Muscle of leg (tissue), 16 donors: ENCODE data around the gene PFKM. TPM values are rescaled to one million over a fixed set of nuclear protein-coding genes. Genes with fewer than 3 reads are reported as not detected.

Experiments used
- DNase-seq: peaks from one replicate; pipeline ENCODE4 v3.0.0; 2013
- H3K27ac ChIP-seq: one replicate; pipeline ENCODE4 v1.5.1; 2013; ENCODE audit warnings: mild to moderate bottlenecking, low read length, control low read depth
- H3K27me3 ChIP-seq: one replicate; pipeline ENCODE4 v1.6.1; 2013; ENCODE audit warnings: low read length; ENCODE audit not compliant: control insufficient read depth, insufficient read depth
- H3K36me3 ChIP-seq: one replicate; pipeline ENCODE4 v1.6.1; 2013; ENCODE audit warnings: low read length; ENCODE audit not compliant: control insufficient read depth, insufficient read depth
- H3K4me1 ChIP-seq: one replicate; pipeline ENCODE4 v1.6.1; 2013; ENCODE audit warnings: low read length; ENCODE audit not compliant: control insufficient read depth, insufficient read depth
- H3K4me3 ChIP-seq: one replicate; pipeline ENCODE4 v1.5.1; 2013; ENCODE audit warnings: low read length, control low read depth
- H3K9me3 ChIP-seq: replicated peaks from 2 replicates; pipeline ENCODE4 v1.6.1; 2013; ENCODE audit warnings: low read depth, low read length; ENCODE audit not compliant: control insufficient read depth
- WGBS: methylation state at CpG from one replicate; pipeline ENCODE4 v1.1.5; 2013; ENCODE audit warnings: missing lambda C conversion rate; ENCODE audit not compliant: insufficient coverage; 5-methylcytosine and 5-hydroxymethylcytosine counted together
- long read RNA-seq, 11 donors: transcript quantifications; one replicate each; lab custom pipeline, GENCODE V29; 2026
- polyA plus RNA-seq, 8 donors: library from polyadenylated mRNA; unstranded; fragments of 120-200 nt; gene quantifications; one replicate each; pipeline versions ENCODE4 v1.2.1 to v1.2.3, GENCODE V29; 2013; ENCODE audit warnings: inconsistent platforms in 1 of 8, low replicate concordance in 1 of 8; ENCODE audit not compliant: insufficient read length in 8 of 8, insufficient read depth in 1 of 8
- total RNA-seq: library from RNA; stranded (reverse); fragments of 120-200 nt; gene quantifications from one replicate; pipeline ENCODE4 v1.2.4, GENCODE V29; 2013

PFKM gene
- total RNA-seq (247 TPM), polyA plus RNA-seq (100 to 1,000 TPM; 187 to 287 (median 234) TPM)
- long read RNA-seq, donor 1, transcript PFKM-203 (23 exons, 3,224 nt): minor isoform, 8 of 30 reads
- long read RNA-seq, donor 1, transcript PFKM-210 (22 exons, 2,867 nt): major isoform, 11 of 30 reads
- long read RNA-seq, donor 1, partial matches to known transcripts: 9 of 30 reads
- long read RNA-seq, donor 1, other reads (novel, unspliced or antisense): 0 of 30 reads
- long read RNA-seq, donor 2, partial matches to known transcripts: 5 of 10 reads
- long read RNA-seq, donor 2, other reads (novel, unspliced or antisense): 0 of 10 reads
- long read RNA-seq, donor 3, transcript PFKM-210 (22 exons, 2,867 nt): major isoform, 37 of 127 reads
- long read RNA-seq, donor 3, transcript PFKM-203 (23 exons, 3,224 nt): minor isoform, 21 of 127 reads
- long read RNA-seq, donor 3, partial matches to known transcripts: 65 of 127 reads
- long read RNA-seq, donor 3, other reads (novel, unspliced or antisense): 0 of 127 reads
- long read RNA-seq, donor 4, transcript PFKM-203 (23 exons, 3,224 nt): minor isoform, 8 of 21 reads
- long read RNA-seq, donor 4, transcript PFKM-210 (22 exons, 2,867 nt): major isoform, 11 of 21 reads
- long read RNA-seq, donor 4, partial matches to known transcripts: 0 of 21 reads
- long read RNA-seq, donor 4, other reads (novel, unspliced or antisense): 0 of 21 reads
- long read RNA-seq, donor 5, transcript PFKM-210 (22 exons, 2,867 nt): minor isoform, 23 of 149 reads
- long read RNA-seq, donor 5, transcript PFKM-203 (23 exons, 3,224 nt): major isoform, 26 of 149 reads
- long read RNA-seq, donor 5, partial matches to known transcripts: 94 of 149 reads
- long read RNA-seq, donor 5, other reads (novel, unspliced or antisense): 0 of 149 reads
- long read RNA-seq, donor 6, transcript PFKM-203 (23 exons, 3,224 nt): minor isoform, 23 of 120 reads
- long read RNA-seq, donor 6, transcript PFKM-210 (22 exons, 2,867 nt): major isoform, 33 of 120 reads
- long read RNA-seq, donor 6, partial matches to known transcripts: 44 of 120 reads
- long read RNA-seq, donor 6, other reads (novel, unspliced or antisense): 18 of 120 reads
- long read RNA-seq, donor 7, transcript PFKM-203 (23 exons, 3,224 nt): minor isoform, 13 of 92 reads
- long read RNA-seq, donor 7, transcript PFKM-210 (22 exons, 2,867 nt): major isoform, 21 of 92 reads
- long read RNA-seq, donor 7, partial matches to known transcripts: 57 of 92 reads
- long read RNA-seq, donor 7, other reads (novel, unspliced or antisense): 0 of 92 reads
- long read RNA-seq, donor 8, transcript PFKM-203 (23 exons, 3,224 nt): minor isoform, 7 of 46 reads
- long read RNA-seq, donor 8, transcript PFKM-210 (22 exons, 2,867 nt): major isoform, 15 of 46 reads
- long read RNA-seq, donor 8, partial matches to known transcripts: 20 of 46 reads
- long read RNA-seq, donor 8, other reads (novel, unspliced or antisense): 0 of 46 reads
- long read RNA-seq, donor 9, transcript PFKM-203 (23 exons, 3,224 nt): minor isoform, 14 of 47 reads
- long read RNA-seq, donor 9, transcript PFKM-210 (22 exons, 2,867 nt): major isoform, 20 of 47 reads
- long read RNA-seq, donor 9, partial matches to known transcripts: 10 of 47 reads
- long read RNA-seq, donor 9, other reads (novel, unspliced or antisense): 0 of 47 reads
- long read RNA-seq, donor 10, transcript PFKM-203 (23 exons, 3,224 nt): minor isoform, 16 of 92 reads
- long read RNA-seq, donor 10, transcript PFKM-210 (22 exons, 2,867 nt): major isoform, 31 of 92 reads
- long read RNA-seq, donor 10, partial matches to known transcripts: 42 of 92 reads
- long read RNA-seq, donor 10, other reads (novel, unspliced or antisense): 0 of 92 reads
- long read RNA-seq, donor 11, transcript PFKM-210 (22 exons, 2,867 nt): major isoform, 23 of 42 reads
- long read RNA-seq, donor 11, transcript PFKM-203 (23 exons, 3,224 nt): minor isoform, 11 of 42 reads
- long read RNA-seq, donor 11, partial matches to known transcripts: 5 of 42 reads
- long read RNA-seq, donor 11, other reads (novel, unspliced or antisense): 0 of 42 reads

- H3K4me3 ChIP-seq: peak within 1 kb of the TSS; percentile 83
Measured at GRCh38 chr12:48119078-48119833, at the start of gene PFKM. Gene PFKM (plus strand): TSS chr12:48119364. CDS start chr12:48122775, 3,411 bp downstream.

GRCh38 chr12:48070033-48070432, 49.1 kb upstream of the PFKM start:
- DNase-seq: no peak
- H3K27me3 ChIP-seq: no peaks in the 10 kb centered on the region
- peaks cover 32% of the 10 kb centered on the region for H3K36me3 ChIP-seq
- H3K9me3 ChIP-seq: no peaks in the 10 kb centered on the region
- WGBS: no CpG with 5 or more reads among the region's 1 CpG
- no peak overlapping the region for H3K4me3 ChIP-seq
- H3K27ac ChIP-seq: no peak overlapping the region
- H3K4me1 ChIP-seq: no peaks in the 10 kb centered on the region

More at GRCh38 chr12:48119078-48119833, at the start of gene PFKM:
- Histone ChIP-seq H3K36me3 (peaks cover 10% of the 10 kb centered on the region), H3K4me1 (peaks cover 13% of the 10 kb centered on the region), H3K27me3 (peaks cover 4% of the 10 kb centered on the region), H3K27ac (peak within 1 kb of the TSS; percentile 93), H3K9me3 (no peaks in the 10 kb centered on the region)
- DNase-seq: peak; percentile 96
- WGBS: 0% methylated on average over 3 of the region's 20 CpGs

GRCh38 chr12:48070731-48071130, 48.4 kb upstream of the PFKM start:
- Histone ChIP-seq H3K9me3 (no peaks in the 10 kb centered on the region), H3K4me1 (no peaks in the 10 kb centered on the region), H3K27me3 (no peaks in the 10 kb centered on the region), H3K4me3 (no peak overlapping the region), H3K27ac (no peak overlapping the region), H3K36me3 (peaks cover 29% of the 10 kb centered on the region)
- 100% methylated on average over 3 of the region's 4 CpGs for WGBS
- DNase-seq: no peak

GRCh38 chr12:48071808-48072207, 47.4 kb upstream of the PFKM start:
- Histone ChIP-seq H3K27ac (no peak overlapping the region), H3K9me3 (no peaks in the 10 kb centered on the region), H3K4me3 (no peak overlapping the region), H3K4me1 (no peaks in the 10 kb centered on the region), H3K36me3 (peaks cover 28% of the 10 kb centered on the region), H3K27me3 (no peaks in the 10 kb centered on the region)
- WGBS: no CpG with 5 or more reads among the region's 2 CpGs
- no peak for DNase-seq

- DNase-seq: no peak
- Histone ChIP-seq H3K27me3 (no peaks in the 10 kb centered on the region), H3K27ac (no peak overlapping the region), H3K36me3 (peaks cover 26% of the 10 kb centered on the region), H3K4me1 (no peaks in the 10 kb centered on the region), H3K9me3 (no peaks in the 10 kb centered on the region), H3K4me3 (no peak overlapping the region)
- no CpG with 5 or more reads among the region's 3 CpGs for WGBS
Measured at GRCh38 chr12:48072266-48072665, 46.9 kb upstream of the PFKM start.

GRCh38 chr12:48074266-48074665, 44.9 kb upstream of the PFKM start:
- DNase-seq: no peak
- WGBS: no CpG with 5 or more reads among the region's 1 CpG

GRCh38 chr12:48075832-48076231, 43.3 kb upstream of the PFKM start:
- H3K27ac ChIP-seq: no peak overlapping the region

More at GRCh38 chr12:48074266-48074665, 44.9 kb upstream of the PFKM start:
- peaks cover 26% of the 10 kb centered on the region for H3K36me3 ChIP-seq
- H3K27ac ChIP-seq: no peak overlapping the region
- no peaks in the 10 kb centered on the region for H3K4me1 ChIP-seq
- no peak overlapping the region for H3K4me3 ChIP-seq
- H3K27me3 ChIP-seq: no peaks in the 10 kb centered on the region
- no peaks in the 10 kb centered on the region for H3K9me3 ChIP-seq

GRCh38 chr12:48077111-48077510, 42.1 kb upstream of the PFKM start:
- Histone ChIP-seq H3K36me3 (peaks cover 17% of the 10 kb centered on the region), H3K4me1 (no peaks in the 10 kb centered on the region), H3K4me3 (no peak overlapping the region), H3K27ac (no peak overlapping the region), H3K27me3 (no peaks in the 10 kb centered on the region), H3K9me3 (no peaks in the 10 kb centered on the region)
- DNase-seq: no peak
- WGBS: no CpG with 5 or more reads among the region's 2 CpGs

More at GRCh38 chr12:48075832-48076231, 43.3 kb upstream of the PFKM start:
- no peaks in the 10 kb centered on the region for H3K27me3 ChIP-seq
- no peaks in the 10 kb centered on the region for H3K4me1 ChIP-seq
- no peak overlapping the region for H3K4me3 ChIP-seq
- WGBS: no CpG with 5 or more reads among the region's 1 CpG
- no peaks in the 10 kb centered on the region for H3K9me3 ChIP-seq
- no peak for DNase-seq
- peaks cover 15% of the 10 kb centered on the region for H3K36me3 ChIP-seq
